T-helper 17 cell (primary cell): ENCODE measurements around the gene PTPN4. TPM values are rescaled to one million over a fixed set of nuclear protein-coding genes. Genes with fewer than 3 reads are reported as not detected.
"Not testable (repeated sequence)": the region's sequence is repeated elsewhere in the genome, so short reads cannot be mapped to it uniquely, and the experiment has no call there.

ENCODE experiments used
- ATAC-seq: fragments of 150-1000 bp; cut with Tn5 transposase; 2 replicates; pipeline ENCODE4 v1.10.0; 2021; ENCODE audit warnings: mild to moderate bottlenecking, moderate library complexity
- DNase-seq, 3 donors: peaks; one replicate each; pipeline versions ENCODE4 v3.0.0 to v3.0.0-alpha.2; 2020 to 2021
- H3K9me3 ChIP-seq: one replicate; pipeline ENCODE4 v1.7.0; 2013; ENCODE audit warnings: low read length, mild to moderate bottlenecking; ENCODE audit not compliant: control insufficient read depth, poor library complexity, severe bottlenecking
- H3K27ac Mint-ChIP-seq: one replicate; pipeline ENCODE4 v1.8.0; 2022; ENCODE audit warnings: mild to moderate bottlenecking, moderate library complexity, mixed read lengths
- H3K27me3 Mint-ChIP-seq: one replicate; pipeline ENCODE4 v1.8.0; 2022; ENCODE audit warnings: mixed read lengths
- H3K36me3 Mint-ChIP-seq: one replicate; pipeline ENCODE4 v1.8.0; 2022; ENCODE audit warnings: low read depth, mixed read lengths
- H3K4me1 Mint-ChIP-seq: one replicate; pipeline ENCODE4 v1.8.0; 2022; ENCODE audit warnings: mild to moderate bottlenecking, mixed read lengths
- H3K4me3 Mint-ChIP-seq: one replicate; pipeline ENCODE4 v1.8.0; 2022; ENCODE audit warnings: mild to moderate bottlenecking, moderate library complexity, mixed read lengths
- total RNA-seq, 4 donors: library from RNA in 2 of 4; stranded (reverse) in 2 of 4; gene quantifications; one replicate each; pipeline ENCODE4 v1.2.3 and lab custom pipeline; 2022 to 2026

The PTPN4 gene
- total RNA-seq, 2 donors from 2014 or later: 128 to 149 TPM

- Mint-ChIP-seq H3K36me3 (no peaks in the 10 kb centered on the region), H3K4me1 (peaks cover 6% of the 10 kb centered on the region), H3K27me3 (no peaks in the 10 kb centered on the region), H3K4me3 (no peak overlapping the region), H3K27ac (no peak overlapping the region)
- DNase-seq (no peak), ATAC-seq (no peak)
- no peaks in the 10 kb centered on the region for H3K9me3 ChIP-seq
Measured at GRCh38 chr2:120020554-120020953, 260.8 kb downstream of the PTPN4 start.

- H3K4me1 Mint-ChIP-seq, ATAC-seq, H3K4me3 Mint-ChIP-seq, H3K9me3 ChIP-seq, H3K36me3 Mint-ChIP-seq, DNase-seq, H3K27me3 Mint-ChIP-seq, H3K27ac Mint-ChIP-seq: not testable (repeated sequence)
Measured at GRCh38 chr2:120022505-120022904, 262.8 kb downstream of the PTPN4 start.

GRCh38 chr2:120026890-120027289, 267.2 kb downstream of the PTPN4 start:
- H3K27ac Mint-ChIP-seq: no peak overlapping the region
- no peaks in the 10 kb centered on the region for H3K27me3 Mint-ChIP-seq
- no peak overlapping the region for H3K4me3 Mint-ChIP-seq
- H3K36me3 Mint-ChIP-seq: peaks cover 5% of the 10 kb centered on the region
- no peaks in the 10 kb centered on the region for H3K4me1 Mint-ChIP-seq
- H3K9me3 ChIP-seq: no peaks in the 10 kb centered on the region
- ATAC-seq: no peak
- no peak for DNase-seq

DNA sequence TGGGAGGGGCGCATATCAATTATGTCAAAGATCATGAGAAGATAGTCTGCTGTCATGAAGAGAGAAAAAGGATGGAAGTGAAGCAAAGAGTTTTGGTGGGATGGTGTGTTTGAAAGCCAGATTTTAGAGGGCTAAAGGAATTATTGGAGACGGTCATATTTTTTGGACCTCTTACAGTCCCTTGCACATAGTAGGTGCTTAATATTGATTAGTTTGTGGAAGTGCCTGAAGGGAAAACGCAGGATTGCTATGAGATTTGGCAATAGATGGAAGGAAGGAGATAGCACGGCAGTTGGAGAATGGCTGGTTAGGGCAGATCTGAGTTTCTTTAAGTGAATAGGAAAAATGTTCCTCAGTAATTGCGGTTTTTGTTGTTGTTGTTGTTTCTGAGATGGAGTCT, 269.1 kb downstream of the PTPN4 start:
- Mint-ChIP-seq H3K27ac (no peak overlapping the region), H3K27me3 (no peaks in the 10 kb centered on the region), H3K4me1 (peaks cover under 1% of the 10 kb centered on the region), H3K36me3 (peaks cover 5% of the 10 kb centered on the region), H3K4me3 (no peak overlapping the region)
- DNase-seq (no peak), ATAC-seq (no peak)
- no peaks in the 10 kb centered on the region for H3K9me3 ChIP-seq

- no peaks in the 10 kb centered on the region for H3K27me3 Mint-ChIP-seq
- no peak for ATAC-seq
- H3K9me3 ChIP-seq: no peaks in the 10 kb centered on the region
- H3K4me1 Mint-ChIP-seq: peaks cover 5% of the 10 kb centered on the region
- H3K27ac Mint-ChIP-seq: no peak overlapping the region
- peaks cover 5% of the 10 kb centered on the region for H3K36me3 Mint-ChIP-seq
- no peak for DNase-seq
- H3K4me3 Mint-ChIP-seq: no peak overlapping the region
Measured at GRCh38 chr2:120029672-120030640, 270.2 kb downstream of the PTPN4 start.

DNA sequence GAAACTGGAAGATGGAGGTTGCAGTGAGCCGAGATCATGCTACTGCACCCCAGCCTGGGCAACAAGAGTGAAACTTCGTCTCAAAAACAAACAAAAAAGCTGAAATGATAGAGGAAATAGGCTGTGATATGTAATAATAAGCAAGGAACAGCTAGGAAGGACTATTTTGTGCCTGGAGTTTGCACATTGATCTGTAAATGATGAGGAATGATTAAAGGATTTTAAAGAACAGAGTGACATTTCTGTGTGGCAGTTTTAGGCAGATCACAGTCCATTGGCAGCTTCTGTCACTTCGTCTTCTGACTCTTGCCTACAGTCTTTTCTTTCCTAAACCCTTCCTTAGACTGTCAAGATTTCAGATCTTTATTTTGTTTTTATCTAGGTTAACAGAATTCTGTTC, 272.6 kb downstream of the PTPN4 start:
- Mint-ChIP-seq H3K4me3 (no peak overlapping the region), H3K27ac (no peak overlapping the region), H3K4me1 (peaks cover 5% of the 10 kb centered on the region), H3K27me3 (no peaks in the 10 kb centered on the region), H3K36me3 (peaks cover 5% of the 10 kb centered on the region)
- no peaks in the 10 kb centered on the region for H3K9me3 ChIP-seq
- DNase-seq: no peak
- no peak for ATAC-seq

Other genes with a start within 250 kb of the PTPN4 start
- not detected for gene SCTR, start 235.4 kb upstream of the PTPN4 start, total RNA-seq
- not detected for gene CFAP221, start 215.5 kb upstream of the PTPN4 start, total RNA-seq
- gene TMEM177, start 80.7 kb upstream of the PTPN4 start, total RNA-seq: 1 to 10 TPM; 3.1 to 4.1 TPM